MG63 (cell line): ENCODE results near the gene ZCCHC17. TPM values are rescaled to one million over a fixed set of nuclear protein-coding genes. Genes with fewer than 3 reads are reported as not detected.
"Not testable (repeated sequence)": the region's sequence is repeated elsewhere in the genome, so short reads cannot be mapped to it uniquely, and the experiment has no call there.

Experiments
- DNase-seq: peaks from one replicate; pipeline ENCODE4 v3.0.0-alpha.2; 2020
- H3K27me3 ChIP-seq: fragments of 250-450 bp; sonication (Bioruptor Pico); 2 replicates; pipeline ENCODE4 v1.5.1; 2020; ENCODE audit warnings: mild to moderate bottlenecking, moderate library complexity
- H3K36me3 ChIP-seq: fragments of 250-450 bp; sonication (Bioruptor Pico); 2 replicates; pipeline ENCODE4 v1.5.1; 2020; ENCODE audit warnings: mild to moderate bottlenecking, moderate library complexity
- H3K4me3 ChIP-seq: fragments of 250-450 bp; sonication (Bioruptor Pico); 2 replicates; pipeline ENCODE4 v1.5.1; 2020; ENCODE audit warnings: mild to moderate bottlenecking, moderate library complexity
- H3K9me3 ChIP-seq: fragments of 250-450 bp; sonication (Bioruptor Pico); 2 replicates; pipeline ENCODE4 v1.5.1; 2020; ENCODE audit warnings: mild to moderate bottlenecking, moderate library complexity
- total RNA-seq: library from RNA; depleted of rRNA; stranded (reverse); fragments of >200 nt; shearing (Covaris generic); gene quantifications from 2 replicates; pipeline ENCODE4 v1.2.3, GENCODE V29; 2014; ENCODE audit warnings: low replicate concordance; rRNA removed

The ZCCHC17 gene, protein sequence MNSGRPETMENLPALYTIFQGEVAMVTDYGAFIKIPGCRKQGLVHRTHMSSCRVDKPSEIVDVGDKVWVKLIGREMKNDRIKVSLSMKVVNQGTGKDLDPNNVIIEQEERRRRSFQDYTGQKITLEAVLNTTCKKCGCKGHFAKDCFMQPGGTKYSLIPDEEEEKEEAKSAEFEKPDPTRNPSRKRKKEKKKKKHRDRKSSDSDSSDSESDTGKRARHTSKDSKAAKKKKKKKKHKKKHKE
- total RNA-seq = 70.5 and 80.4 TPM in 2 replicates

DNA sequence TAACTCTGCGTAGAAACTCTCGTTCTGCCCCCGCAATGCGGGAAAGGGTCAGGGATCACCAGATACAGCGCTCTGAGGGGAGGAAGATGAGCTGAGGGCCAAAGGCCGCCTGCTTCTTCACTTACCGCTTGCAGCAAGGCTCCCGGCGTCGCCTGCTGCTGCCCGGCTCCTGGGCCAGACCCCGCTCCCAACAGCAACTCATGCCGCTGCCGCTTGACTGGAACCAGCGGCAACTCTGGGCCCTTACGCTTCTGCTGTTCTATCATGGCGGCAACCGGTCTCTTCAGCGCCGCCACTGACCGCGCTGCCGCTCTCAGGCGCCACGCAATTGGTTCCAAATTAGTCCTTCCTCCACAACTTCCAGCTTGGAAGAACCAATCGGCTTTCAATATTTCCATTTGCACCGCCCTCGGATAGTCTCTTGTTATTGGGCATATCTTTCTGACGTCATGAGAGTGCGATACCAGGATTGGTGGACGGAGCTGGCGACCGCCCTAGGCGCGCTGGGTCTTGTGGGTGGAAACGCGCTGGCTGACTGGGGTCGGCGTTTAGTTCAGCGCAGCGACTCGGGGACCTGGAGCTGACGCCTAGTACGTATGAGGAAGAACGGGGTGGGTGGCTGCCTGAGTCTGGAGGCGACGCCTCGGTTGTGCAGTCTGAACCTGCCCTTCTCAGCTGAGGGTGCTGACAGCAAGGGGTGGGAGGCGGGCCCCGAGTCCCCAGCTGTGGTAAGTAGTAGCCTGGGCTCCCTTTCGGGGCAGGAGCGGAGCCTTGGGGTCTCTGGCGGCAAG is at the start of gene ZCCHC17, which contains the start of gene SNRNP40:
Gene ZCCHC17, plus strand, starts transcription at position 547 of the 791 bp plus-strand sequence. CDS start 13,067 bp downstream, outside the sequence.
Gene SNRNP40, minus strand, starts transcription at position 303 of the 791 bp plus-strand sequence. Its CDS starts 37 bp downstream, at position 266.
- Histone ChIP-seq H3K27me3 (no peaks in the 10 kb centered on the region), H3K4me3 (peak within 1 kb of the TSS; percentile 89), H3K9me3 (no peaks in the 10 kb centered on the region), H3K36me3 (peaks cover 44% of the 10 kb centered on the region)
- DNase-seq = peak; percentile 96

DNA sequence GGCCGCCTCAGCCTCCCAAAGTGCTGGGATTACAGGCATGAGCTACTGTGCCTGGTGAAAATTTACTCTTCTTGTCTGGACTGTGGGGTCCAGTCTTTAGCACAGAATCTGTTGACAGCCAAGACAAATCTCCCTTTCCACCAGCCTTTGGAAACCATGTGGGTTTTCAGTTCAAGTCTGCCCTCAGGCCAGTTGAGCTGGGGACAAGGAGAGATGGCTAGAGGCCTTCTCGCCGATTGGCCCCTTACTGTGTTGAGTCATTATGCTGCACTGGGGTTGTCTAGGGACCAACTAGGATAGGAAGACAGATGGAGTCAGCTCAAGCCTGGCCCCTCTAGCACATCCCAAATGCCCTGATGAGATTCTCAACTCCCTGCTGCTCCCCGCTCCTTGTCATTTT is 48.6 kb upstream of the ZCCHC17 start:
- H3K4me3 ChIP-seq = no peak overlapping the region
- H3K27me3 ChIP-seq = no peaks in the 10 kb centered on the region
- H3K9me3 ChIP-seq = no peaks in the 10 kb centered on the region
- H3K36me3 ChIP-seq = no peaks in the 10 kb centered on the region
- DNase-seq = no peak

DNA sequence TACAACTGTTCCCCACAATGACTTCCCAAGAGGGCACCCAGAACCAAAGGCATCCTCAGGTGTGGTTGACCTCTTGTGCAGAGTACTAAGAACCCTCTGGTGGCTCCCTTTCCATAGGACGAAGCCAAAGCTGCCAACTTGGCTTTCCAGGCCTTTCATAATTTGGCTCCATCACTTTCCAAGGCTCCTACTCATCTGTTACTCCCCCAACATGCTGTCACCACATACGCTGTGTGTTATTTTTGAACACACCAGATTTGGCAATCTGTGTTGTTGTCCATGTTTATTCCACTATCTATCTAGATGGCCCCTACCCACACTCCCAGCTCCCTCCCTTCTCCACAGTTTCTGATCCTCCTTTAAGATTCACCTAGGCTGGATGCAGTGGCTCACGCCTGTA is 47.0 kb upstream of the ZCCHC17 start:
- no peak overlapping the region for H3K4me3 ChIP-seq
- no peak for DNase-seq
- H3K9me3 ChIP-seq = no peaks in the 10 kb centered on the region
- H3K36me3 ChIP-seq = no peaks in the 10 kb centered on the region
- no peaks in the 10 kb centered on the region for H3K27me3 ChIP-seq

DNA sequence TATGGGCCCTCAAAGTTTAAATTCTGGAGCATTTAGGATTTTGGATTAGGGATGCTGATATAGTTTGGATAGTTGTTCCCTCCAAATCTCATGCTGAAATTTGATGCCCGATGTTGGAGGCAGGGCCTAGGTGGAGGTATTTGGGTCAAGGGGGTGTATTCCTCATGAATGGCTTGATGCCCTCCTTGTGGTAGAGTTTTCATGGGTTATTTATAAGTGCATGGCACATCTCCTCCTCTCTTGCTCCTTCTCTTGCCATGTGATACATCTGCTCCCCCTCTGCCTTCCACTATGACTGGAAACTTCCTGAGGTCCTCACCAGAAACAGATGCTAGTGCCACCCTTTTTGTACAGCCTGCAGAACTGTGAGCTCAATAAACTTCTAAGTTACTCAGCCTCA is 39.6 kb upstream of the ZCCHC17 start:
- Histone ChIP-seq H3K27me3 (no peaks in the 10 kb centered on the region), H3K4me3 (no peak overlapping the region), H3K36me3 (peaks cover 39% of the 10 kb centered on the region), H3K9me3 (no peaks in the 10 kb centered on the region)
- no peak for DNase-seq

DNA sequence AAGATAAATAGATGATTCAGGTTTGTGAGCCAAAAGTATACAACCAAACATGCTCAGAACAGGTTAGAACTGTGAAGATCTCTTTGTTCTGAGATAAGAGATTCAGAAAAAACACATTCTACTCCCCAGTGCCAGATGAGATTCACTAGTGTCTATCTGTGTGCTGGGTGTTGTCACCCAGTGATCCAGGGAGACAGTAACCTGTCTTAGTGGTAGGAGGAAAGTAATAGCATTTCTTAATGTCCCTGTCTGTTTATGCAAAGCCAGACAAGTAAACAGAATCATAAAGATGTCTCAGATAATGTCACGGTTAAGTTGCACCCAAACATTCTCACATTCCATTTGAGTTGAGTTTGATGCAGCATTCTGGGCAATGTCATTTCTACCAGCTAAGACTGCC is 38.3 kb upstream of the ZCCHC17 start:
- Histone ChIP-seq H3K9me3 (no peaks in the 10 kb centered on the region), H3K4me3 (no peak overlapping the region), H3K27me3 (no peaks in the 10 kb centered on the region), H3K36me3 (peaks cover 48% of the 10 kb centered on the region)
- DNase-seq = no peak

DNA sequence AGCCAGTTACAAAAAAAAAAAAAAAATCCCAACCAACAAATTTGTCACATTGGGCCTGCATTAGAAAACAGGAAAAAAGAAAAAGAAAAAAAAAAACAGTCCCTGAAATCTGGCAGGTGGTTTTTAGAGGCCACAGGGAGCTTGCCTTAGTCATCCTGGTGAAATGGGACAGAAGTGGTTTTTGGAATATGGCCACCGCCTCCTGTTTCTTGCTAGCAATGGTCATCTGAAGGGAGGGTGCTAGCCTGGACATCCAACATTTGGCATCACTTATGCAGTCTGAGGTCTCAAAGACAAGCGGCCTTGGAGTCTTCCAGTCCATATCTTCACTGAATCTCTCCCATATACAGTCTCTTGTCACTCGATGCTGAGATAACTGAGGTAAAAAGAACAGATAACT is 37.1 kb upstream of the ZCCHC17 start:
- Histone ChIP-seq H3K9me3 (no peaks in the 10 kb centered on the region), H3K36me3 (peaks cover 57% of the 10 kb centered on the region), H3K27me3 (no peaks in the 10 kb centered on the region), H3K4me3 (no peak overlapping the region)
- peak; percentile 21 for DNase-seq

DNA sequence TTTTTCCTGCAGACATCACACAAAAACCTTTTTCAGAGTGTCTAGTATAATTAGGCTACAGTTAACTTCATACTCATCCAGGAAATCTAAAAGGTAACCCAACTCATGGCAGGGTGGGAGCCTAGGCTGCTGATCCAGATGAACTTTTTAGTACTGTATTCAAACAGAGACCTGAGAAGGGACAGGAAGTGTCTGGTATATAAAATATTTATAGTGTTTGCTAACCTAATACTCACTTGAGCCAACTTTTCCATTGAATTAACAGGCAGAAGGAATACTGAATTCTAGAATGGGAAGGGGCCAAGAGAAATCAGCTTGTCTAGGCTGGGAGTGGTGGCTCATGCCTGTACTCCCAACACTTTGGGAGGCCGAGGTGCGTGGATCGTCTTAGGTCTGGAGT is 34.9 kb upstream of the ZCCHC17 start:
- Histone ChIP-seq H3K9me3 (no peaks in the 10 kb centered on the region), H3K27me3 (no peaks in the 10 kb centered on the region), H3K4me3 (no peak overlapping the region), H3K36me3 (peaks cover 70% of the 10 kb centered on the region)
- DNase-seq = no peak

DNA sequence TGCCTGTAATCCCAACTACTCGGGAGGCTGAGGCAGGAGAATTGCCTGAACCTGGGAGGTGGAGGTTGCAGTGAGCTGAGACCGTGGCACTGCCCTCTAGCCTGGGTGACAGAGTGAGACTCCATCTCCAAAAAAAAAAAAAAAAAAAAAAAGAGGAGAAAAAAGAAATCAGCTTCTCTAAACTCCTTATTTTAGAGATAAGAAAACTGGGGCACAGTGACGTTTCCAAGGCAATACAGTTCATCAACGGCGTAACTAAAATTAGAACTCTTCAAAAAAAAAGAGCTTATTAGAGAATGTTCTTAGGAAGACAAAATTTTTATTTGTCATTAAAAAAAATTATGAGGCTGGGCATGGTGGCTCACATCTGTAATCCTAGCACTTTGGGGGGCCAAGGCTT is 34.4 kb upstream of the ZCCHC17 start:
- not testable (repeated sequence) for DNase-seq, H3K9me3 ChIP-seq, H3K27me3 ChIP-seq, H3K4me3 ChIP-seq
- H3K36me3 ChIP-seq = peaks cover 73% of the 10 kb centered on the region

DNA sequence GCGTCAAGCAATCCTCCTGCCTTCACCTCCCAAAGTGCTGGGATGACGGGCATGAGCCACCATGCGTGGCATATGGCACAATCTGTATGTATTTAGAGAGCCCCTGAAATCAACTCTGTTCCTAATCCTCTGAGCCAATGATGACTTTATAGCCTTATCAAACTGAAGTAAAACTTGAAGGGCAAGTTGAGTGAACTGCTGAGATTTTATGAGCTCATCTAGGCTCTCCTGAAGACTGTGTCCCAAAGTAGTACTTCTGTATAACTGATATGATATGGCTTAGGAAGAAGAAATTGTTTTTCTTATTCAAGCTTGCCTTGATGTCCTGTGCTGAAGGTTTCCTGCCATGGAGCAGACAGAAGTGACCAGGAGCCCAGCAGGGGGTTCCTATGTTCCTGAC is 33.4 kb upstream of the ZCCHC17 start:
- Histone ChIP-seq H3K9me3 (no peaks in the 10 kb centered on the region), H3K27me3 (no peaks in the 10 kb centered on the region), H3K36me3 (peaks cover 69% of the 10 kb centered on the region), H3K4me3 (no peak overlapping the region)
- DNase-seq = no peak

DNA sequence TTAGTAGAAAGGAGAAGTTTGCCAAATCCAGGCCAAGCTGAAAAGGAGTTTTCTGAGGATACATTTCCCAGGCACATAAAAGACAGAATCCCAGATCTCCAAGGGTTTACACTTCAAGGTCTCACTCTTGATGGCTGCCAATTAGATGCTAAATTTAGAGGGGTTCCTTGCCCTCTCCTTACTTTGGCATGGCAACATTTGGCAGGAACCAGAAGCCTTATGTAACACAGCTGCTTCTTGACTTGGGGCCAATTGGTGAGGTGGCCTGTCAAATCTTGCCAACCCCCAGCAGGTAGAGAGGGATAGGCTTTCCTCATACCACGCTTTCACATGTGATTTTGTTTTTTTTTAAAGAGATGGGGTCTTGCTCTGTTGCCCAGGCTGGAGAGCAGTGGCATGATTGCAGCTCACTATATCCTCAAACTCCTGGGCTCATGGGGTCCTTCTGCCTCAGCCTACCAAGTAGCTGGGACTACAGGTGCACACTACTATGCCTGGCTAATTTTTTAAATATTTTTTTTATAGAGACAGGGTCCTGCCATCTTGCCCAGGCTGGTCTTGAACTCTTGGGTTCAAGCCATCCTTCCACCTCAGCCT is 31.9 kb upstream of the ZCCHC17 start:
- H3K36me3 ChIP-seq = peaks cover 74% of the 10 kb centered on the region
- peak; percentile 19 for DNase-seq
- no peaks in the 10 kb centered on the region for H3K27me3 ChIP-seq
- no peaks in the 10 kb centered on the region for H3K9me3 ChIP-seq
- H3K4me3 ChIP-seq = no peak overlapping the region

DNA sequence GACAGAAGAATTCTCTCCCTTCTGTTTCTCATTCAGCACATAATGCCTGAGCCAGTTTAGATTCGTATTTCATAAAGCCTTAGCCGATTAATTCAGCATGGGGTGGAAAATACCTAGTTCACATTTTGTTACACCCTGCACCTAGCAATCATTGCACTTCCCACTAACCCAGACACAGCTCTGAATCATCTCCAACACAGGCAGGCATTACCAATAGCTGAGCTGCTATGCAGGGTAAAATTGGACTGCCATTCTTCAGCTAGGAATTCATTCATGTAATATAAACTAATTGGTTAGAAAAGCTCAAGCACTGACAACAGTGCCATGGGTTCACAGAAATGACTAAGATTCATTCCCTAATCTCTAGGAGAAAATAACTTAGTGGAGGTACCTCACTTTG is 30.3 kb upstream of the ZCCHC17 start:
- Histone ChIP-seq H3K27me3 (no peaks in the 10 kb centered on the region), H3K4me3 (no peak overlapping the region), H3K9me3 (no peaks in the 10 kb centered on the region), H3K36me3 (peaks cover 78% of the 10 kb centered on the region)
- no peak for DNase-seq

DNA sequence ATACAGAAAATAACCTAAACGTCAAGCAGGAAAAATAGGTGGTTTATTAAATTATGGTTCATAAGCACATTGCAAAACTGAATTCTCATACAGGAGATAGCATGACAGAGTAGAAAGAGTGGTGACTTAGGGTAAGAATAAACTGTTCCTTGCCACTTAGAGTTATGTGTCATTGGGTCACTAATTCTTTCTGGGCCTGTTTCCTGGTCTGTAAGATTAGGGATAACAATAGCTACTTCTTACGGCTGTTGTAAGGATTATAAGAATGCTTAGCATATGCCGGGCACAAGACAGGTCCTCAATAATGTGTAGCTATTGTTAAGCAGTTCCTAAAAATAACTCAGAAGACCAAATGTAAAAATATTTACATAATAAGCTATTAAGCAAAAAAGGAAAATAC is 24.5 kb upstream of the ZCCHC17 start:
- no peaks in the 10 kb centered on the region for H3K9me3 ChIP-seq

DNA sequence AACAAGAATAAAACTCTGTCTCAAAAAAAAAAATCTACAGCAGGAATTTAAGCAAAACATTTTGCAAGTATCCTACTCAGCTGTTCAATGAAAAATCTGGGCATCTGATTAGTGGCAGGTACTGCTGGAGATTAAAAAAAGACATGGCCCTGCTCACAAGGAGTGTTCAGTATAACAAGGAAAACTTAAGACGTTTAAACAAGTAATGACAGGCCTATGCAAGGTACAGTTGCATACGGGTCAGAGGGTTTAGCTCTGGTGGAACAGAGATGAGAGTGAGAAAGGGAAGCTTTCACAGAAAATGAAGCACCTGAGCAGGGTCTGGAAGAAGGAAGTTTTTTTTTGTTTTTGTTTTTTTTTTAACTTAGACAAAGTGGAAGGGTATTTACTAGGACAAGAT is 23.2 kb upstream of the ZCCHC17 start:
- Histone ChIP-seq H3K9me3 (no peaks in the 10 kb centered on the region), H3K27me3 (no peaks in the 10 kb centered on the region), H3K36me3 (peaks cover 78% of the 10 kb centered on the region), H3K4me3 (no peak overlapping the region)
- no peak for DNase-seq

More for the DNA sequence above, 24.5 kb upstream of the ZCCHC17 start:
- Histone ChIP-seq H3K36me3 (peaks cover 73% of the 10 kb centered on the region), H3K4me3 (no peak overlapping the region), H3K27me3 (no peaks in the 10 kb centered on the region)
- DNase-seq = no peak

DNA sequence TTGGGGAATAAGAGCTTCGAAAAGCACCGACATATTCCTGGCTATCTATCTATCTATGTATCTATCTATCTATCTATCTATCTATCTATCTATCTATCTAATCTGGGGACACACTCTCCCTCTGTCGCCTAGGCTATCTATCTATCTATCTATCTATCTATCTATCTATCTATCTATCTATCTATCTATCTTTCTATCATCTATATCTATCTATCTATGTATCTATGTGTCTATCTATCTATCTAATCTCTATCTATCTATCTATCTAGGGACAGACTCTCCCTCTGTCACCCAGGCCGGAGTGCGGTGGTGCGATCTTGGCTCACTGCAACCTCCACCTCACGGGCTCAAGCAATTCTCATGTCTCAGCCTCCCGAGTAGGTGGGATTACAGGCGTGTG is 14.4 kb upstream of the ZCCHC17 start:
- not testable (repeated sequence) for H3K4me3 ChIP-seq, H3K27me3 ChIP-seq, H3K9me3 ChIP-seq, DNase-seq
- peaks cover 81% of the 10 kb centered on the region for H3K36me3 ChIP-seq

DNA sequence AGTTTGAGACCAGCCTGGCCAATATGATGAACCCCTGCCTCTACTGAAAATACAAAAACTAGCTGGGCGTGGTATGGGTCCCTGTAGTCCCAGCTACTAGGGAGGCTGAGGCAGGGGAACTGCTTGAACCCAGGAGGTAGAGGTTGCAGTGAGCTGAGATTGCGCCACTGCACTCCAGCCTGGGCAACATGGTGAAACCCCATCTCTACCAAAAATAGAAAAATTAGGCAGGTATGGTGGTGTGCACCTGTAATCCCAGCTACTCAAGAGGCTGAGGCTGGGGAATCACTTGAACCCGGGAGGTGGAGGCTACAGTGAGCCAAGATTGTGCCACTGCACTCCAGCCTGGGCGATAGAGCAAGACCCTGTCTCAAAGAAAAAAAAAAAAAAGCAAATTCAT is 9.0 kb upstream of the ZCCHC17 start:
- not testable (repeated sequence) for DNase-seq, H3K27me3 ChIP-seq, H3K4me3 ChIP-seq, H3K9me3 ChIP-seq
- H3K36me3 ChIP-seq = peaks cover 80% of the 10 kb centered on the region

DNA sequence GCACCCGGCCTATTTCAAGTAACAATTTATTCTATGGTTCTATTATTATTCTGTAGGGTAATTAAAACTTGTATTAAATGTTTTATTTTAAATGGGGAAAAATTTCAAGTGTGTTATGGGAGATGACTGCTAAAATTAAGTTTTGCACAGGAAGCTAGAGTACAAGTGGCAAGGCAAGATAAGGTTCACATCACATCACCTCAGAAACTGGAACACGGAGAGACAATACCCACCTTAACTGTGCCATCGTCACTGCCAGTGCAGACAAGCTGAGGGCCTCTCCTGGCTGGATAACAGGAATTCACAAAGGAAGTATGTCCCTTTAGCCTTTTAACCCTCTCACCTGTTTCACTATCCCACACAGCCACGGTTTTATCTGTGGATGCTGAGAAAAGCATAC is 7.8 kb upstream of the ZCCHC17 start:
- no peak for DNase-seq
- Histone ChIP-seq H3K36me3 (peaks cover 80% of the 10 kb centered on the region), H3K4me3 (no peak overlapping the region), H3K9me3 (no peaks in the 10 kb centered on the region), H3K27me3 (no peaks in the 10 kb centered on the region)

DNA sequence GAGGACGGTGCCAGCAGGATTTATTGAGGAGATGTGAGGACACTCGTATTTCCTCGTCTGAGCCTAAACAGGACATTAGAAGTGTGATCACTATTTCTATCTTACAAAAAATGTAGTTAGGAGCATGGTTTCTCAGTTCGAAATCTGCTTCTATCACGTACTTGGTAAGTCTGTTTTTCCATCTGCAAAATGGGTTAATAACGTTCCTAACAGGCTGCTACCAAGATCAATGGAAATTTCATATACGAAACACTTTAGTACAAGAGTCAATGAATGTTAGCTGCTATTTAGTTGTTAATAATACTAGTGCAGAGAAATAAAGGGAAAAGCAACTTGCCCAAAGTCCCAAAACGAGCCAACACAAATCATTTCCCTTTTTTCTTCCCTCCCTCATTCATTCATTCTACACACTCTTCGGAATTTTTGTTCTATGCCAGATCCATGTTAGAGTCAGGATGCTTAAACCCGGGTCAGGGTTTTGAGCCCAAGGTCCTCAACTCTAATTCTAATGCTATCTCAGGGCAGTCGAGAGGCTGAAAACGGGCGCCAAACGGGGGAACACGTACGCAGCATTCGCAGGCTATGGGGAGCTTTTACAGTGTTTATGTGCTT is 852 bp upstream of the ZCCHC17 start:
- H3K36me3 ChIP-seq = peaks cover 49% of the 10 kb centered on the region
- H3K4me3 ChIP-seq = peak overlapping the region; percentile 89
- H3K27me3 ChIP-seq = no peaks in the 10 kb centered on the region
- no peaks in the 10 kb centered on the region for H3K9me3 ChIP-seq
- DNase-seq = no peak
